Activated naive CD4-positive, alpha-beta T cell treated with anti-CD3 and anti-CD28 coated beads, Interleukin-2, amount 10 ng/mL, durations not matched to agents 7 days and 5 days (primary cell): ENCODE data around the gene ZNF514.
"Not testable (repeated sequence)": the region's sequence is repeated elsewhere in the genome, so short reads cannot be mapped to it uniquely, and the experiment has no call there.

Source experiments
- CTCF ChIA-PET: fragments of 350-600 bp; sonication (Branson Sonifier 250); formaldehyde crosslinking; loops from one replicate; lab custom pipeline; 2021; ENCODE audit warnings: antibody characterized with exemption; lab: Charles Lee
- DNase-seq: peaks from one replicate; pipeline ENCODE4 v3.0.0-alpha.2; 2020
- H3K27ac Mint-ChIP-seq: one replicate; pipeline ENCODE4 v1.8.0; 2021; ENCODE audit warnings: mild to moderate bottlenecking, moderate library complexity, mixed read lengths
- H3K27me3 Mint-ChIP-seq: one replicate; pipeline ENCODE4 v1.8.0; 2021; ENCODE audit warnings: mild to moderate bottlenecking, mixed read lengths
- H3K36me3 Mint-ChIP-seq: one replicate; pipeline ENCODE4 v1.8.0; 2021; ENCODE audit warnings: mixed read lengths
- H3K4me1 Mint-ChIP-seq: one replicate; pipeline ENCODE4 v1.8.0; 2021; ENCODE audit warnings: mixed read lengths
- H3K4me3 Mint-ChIP-seq: one replicate; pipeline ENCODE4 v1.8.0; 2021; ENCODE audit warnings: mild to moderate bottlenecking, moderate library complexity, mixed read lengths
- H3K9me3 Mint-ChIP-seq: one replicate; pipeline ENCODE4 v1.8.0; 2021; ENCODE audit warnings: mixed read lengths

Gene ZNF514

GRCh38 chr2:95159690-95160449 is at the start of gene ZNF514:
Gene ZNF514, minus strand, starts transcription at chr2:95159848. Its CDS starts 6,595 bp downstream, at chr2:95153253.
- peaks cover 26% of the 10 kb centered on the region for H3K4me1 Mint-ChIP-seq
- CTCF ChIA-PET: interaction anchor here (1.2 to 1.4 kb wide), 2 partner anchors 136 to 137 kb away, joined by 3 to 5 read pairs; no protein-coding TSS in a partner anchor
- H3K27ac Mint-ChIP-seq: peak within 1 kb of the TSS; percentile 82
- DNase-seq: peak; percentile 83
- no peaks in the 10 kb centered on the region for H3K27me3 Mint-ChIP-seq
- H3K4me3 Mint-ChIP-seq: peak within 1 kb of the TSS; percentile 84
- H3K9me3 Mint-ChIP-seq: peaks cover 17% of the 10 kb centered on the region
- H3K36me3 Mint-ChIP-seq: peaks cover 28% of the 10 kb centered on the region

- H3K36me3 Mint-ChIP-seq: peaks cover 36% of the 10 kb centered on the region
- DNase-seq: no peak
- peak overlapping the region; percentile 88 for H3K4me3 Mint-ChIP-seq
- no peaks in the 10 kb centered on the region for H3K27me3 Mint-ChIP-seq
- no peak overlapping the region for H3K27ac Mint-ChIP-seq
- CTCF ChIA-PET: no interaction called here
- peaks cover 38% of the 10 kb centered on the region for H3K9me3 Mint-ChIP-seq
- peaks cover 19% of the 10 kb centered on the region for H3K4me1 Mint-ChIP-seq
Observed at GRCh38 chr2:95208106-95208505, 48.5 kb upstream of the ZNF514 start.

DNA sequence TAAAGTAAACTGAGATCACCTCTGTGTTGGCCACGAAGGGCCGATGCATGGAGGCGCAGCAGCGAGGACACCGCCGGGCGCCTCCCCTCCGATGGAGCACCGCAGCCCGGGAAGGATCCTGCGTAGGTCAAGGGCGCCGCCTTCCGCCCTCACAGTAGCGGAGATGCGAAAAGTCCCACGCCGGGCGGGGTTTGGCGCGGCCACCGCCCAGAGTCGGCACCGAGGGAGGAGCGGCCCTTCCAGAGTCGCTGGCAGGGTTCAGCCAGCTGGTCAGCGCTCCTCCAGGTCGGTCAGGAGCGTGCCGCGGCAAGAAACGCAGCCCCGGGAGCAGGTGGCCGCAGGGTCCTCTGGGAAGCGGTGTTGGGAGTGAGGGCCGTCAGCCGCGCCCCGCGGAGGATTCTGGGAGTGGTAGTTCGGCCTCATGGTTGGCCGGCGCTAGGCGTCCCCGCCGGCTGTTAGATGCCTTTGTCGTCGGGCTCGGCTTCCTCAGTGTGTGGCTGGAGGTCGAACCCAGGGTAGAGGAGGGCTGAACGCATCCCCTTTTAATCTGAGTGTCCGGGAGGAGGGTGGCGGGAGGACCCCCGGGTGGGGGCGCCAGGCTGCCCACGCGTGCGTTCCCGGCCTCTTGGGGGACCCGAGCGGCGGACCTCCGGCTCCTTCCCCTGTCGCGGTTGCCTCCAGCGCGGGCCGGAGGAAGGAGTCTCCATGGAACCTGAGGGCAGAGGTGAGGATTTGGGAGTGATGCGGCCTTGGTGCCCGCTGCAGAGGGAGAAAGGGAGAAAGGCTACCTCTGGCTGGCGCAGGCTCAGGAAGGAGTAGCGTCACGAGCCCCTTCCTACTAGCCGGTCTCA is 47.7 kb upstream of the ZNF514 start, which contains the start of gene ZNF892:
TSS of gene ZNF892 (plus strand) at position 411 of the 851 bp plus-strand sequence. CDS start at position 706, 295 bp downstream.
- peak; percentile 86 for DNase-seq
- H3K27ac Mint-ChIP-seq: peak within 1 kb of the TSS; percentile 64
- no peaks in the 10 kb centered on the region for H3K27me3 Mint-ChIP-seq
- peaks cover 30% of the 10 kb centered on the region for H3K36me3 Mint-ChIP-seq
- H3K4me3 Mint-ChIP-seq: peak within 1 kb of the TSS; percentile 88
- peaks cover 32% of the 10 kb centered on the region for H3K9me3 Mint-ChIP-seq
- CTCF ChIA-PET: no interaction called here
- H3K4me1 Mint-ChIP-seq: peaks cover 19% of the 10 kb centered on the region

DNA sequence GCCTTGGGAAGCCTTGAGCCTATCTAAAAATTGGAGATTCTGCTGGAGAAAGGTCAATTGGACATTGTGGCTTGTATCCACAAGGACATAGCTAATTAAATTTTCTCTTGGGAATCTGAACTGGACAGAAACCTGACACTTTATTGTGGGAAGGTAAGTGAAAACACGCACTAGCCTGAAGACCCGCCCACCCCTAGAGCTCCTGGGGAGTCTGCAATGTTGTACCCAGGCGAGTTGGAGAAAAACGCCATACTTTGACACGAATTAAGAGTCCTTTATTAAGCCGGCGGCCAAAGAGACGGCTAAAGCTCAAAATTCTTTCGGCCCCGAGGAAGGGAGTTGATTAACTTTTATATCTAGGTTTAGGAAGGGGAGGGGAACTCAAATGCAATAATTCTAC is 46.4 kb upstream of the ZNF514 start:
- H3K4me1 Mint-ChIP-seq: peaks cover 19% of the 10 kb centered on the region
- peaks cover 24% of the 10 kb centered on the region for H3K9me3 Mint-ChIP-seq
- peaks cover 20% of the 10 kb centered on the region for H3K36me3 Mint-ChIP-seq
- H3K4me3 Mint-ChIP-seq: peak overlapping the region; percentile 88
- no peak for DNase-seq
- H3K27ac Mint-ChIP-seq: no peak overlapping the region
- H3K27me3 Mint-ChIP-seq: no peaks in the 10 kb centered on the region
- CTCF ChIA-PET: interaction anchor here (1.5 kb wide), 2 partner anchors 130 to 182 kb away, joined by 3 to 4 read pairs; no protein-coding TSS in a partner anchor

DNA sequence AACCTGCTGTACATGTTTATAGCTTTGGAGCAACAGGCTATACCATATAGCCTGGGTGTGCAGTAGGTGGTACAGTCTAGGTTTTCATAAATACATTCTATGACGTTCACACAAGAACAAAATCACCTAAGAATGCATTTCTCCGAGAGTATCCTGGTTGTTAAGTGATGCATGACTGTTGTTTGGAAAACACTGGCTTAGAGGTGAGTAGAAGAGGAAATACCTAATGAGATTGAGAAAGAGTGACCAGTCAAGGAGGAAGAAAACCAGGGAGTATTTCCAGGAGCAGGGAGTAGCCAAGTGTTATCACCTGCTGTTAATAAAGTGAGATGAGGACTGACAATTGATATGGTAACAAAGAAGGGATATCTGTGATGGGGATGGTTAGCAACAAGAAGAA is 44.7 kb upstream of the ZNF514 start:
- no peak overlapping the region for H3K4me3 Mint-ChIP-seq
- CTCF ChIA-PET: no interaction called here
- no peak overlapping the region for H3K27ac Mint-ChIP-seq
- H3K27me3 Mint-ChIP-seq: no peaks in the 10 kb centered on the region
- DNase-seq: no peak
- peaks cover 10% of the 10 kb centered on the region for H3K36me3 Mint-ChIP-seq
- peaks cover 17% of the 10 kb centered on the region for H3K9me3 Mint-ChIP-seq
- H3K4me1 Mint-ChIP-seq: peaks cover 19% of the 10 kb centered on the region

GRCh38 chr2:95203911-95204310 is 44.3 kb upstream of the ZNF514 start:
- peaks cover 5% of the 10 kb centered on the region for H3K27me3 Mint-ChIP-seq
- no peak overlapping the region for H3K4me3 Mint-ChIP-seq
- CTCF ChIA-PET: no interaction called here
- H3K27ac Mint-ChIP-seq: no peak overlapping the region
- peaks cover 5% of the 10 kb centered on the region for H3K36me3 Mint-ChIP-seq
- peaks cover 12% of the 10 kb centered on the region for H3K9me3 Mint-ChIP-seq
- no peak for DNase-seq
- peaks cover 19% of the 10 kb centered on the region for H3K4me1 Mint-ChIP-seq

DNA sequence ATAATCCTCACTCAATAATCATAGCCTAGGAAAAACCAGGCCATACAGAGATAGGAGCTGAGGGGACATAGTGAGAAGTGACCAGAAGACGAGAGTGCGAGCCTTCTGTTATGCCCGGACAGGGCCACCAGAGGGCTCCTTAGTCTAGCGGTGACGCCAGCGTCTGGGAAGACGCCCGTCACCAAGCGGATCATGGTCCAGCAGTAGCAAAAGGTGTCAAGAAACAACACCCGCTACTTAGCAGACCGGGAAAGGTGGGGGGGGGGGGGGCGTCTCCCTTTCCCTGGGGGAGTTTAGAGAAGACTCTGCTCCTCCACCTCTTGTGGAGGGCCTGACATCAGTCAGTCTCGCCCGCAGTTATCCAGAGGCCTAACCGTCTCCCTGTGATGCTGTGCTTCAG is 33.3 kb upstream of the ZNF514 start:
- peaks cover 12% of the 10 kb centered on the region for H3K27me3 Mint-ChIP-seq
- H3K4me3 Mint-ChIP-seq, H3K36me3 Mint-ChIP-seq, H3K9me3 Mint-ChIP-seq, CTCF ChIA-PET, H3K27ac Mint-ChIP-seq, H3K4me1 Mint-ChIP-seq: not testable (repeated sequence)
- peak; percentile 57 for DNase-seq

DNA sequence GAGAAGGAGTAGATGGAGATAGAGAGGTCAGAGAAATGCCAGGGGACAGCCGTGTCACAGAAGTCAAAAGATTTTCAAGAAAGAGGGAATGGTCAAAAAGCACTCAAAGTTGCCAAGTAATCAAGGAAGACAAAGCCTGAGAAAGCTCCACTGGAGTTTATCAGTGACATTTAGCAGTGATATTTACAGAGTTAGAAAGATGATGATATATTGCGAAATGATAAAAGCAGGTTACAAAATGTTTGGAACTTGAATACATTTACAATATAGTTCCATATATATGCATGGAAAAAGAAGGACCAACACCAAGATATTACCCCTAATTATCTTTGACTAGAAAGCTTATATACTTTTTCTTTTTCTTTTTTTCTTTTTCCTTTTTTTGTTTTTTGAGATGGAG is 26.3 kb upstream of the ZNF514 start:
- CTCF ChIA-PET: interaction anchor here (1.0 kb wide), 1 partner anchor 45 kb away, joined by 3 read pairs; no protein-coding TSS in a partner anchor
- Mint-ChIP-seq H3K36me3 (peaks cover 29% of the 10 kb centered on the region), H3K4me1 (no peaks in the 10 kb centered on the region), H3K9me3 (peaks cover 36% of the 10 kb centered on the region), H3K27ac (no peak overlapping the region), H3K4me3 (no peak overlapping the region), H3K27me3 (peaks cover 5% of the 10 kb centered on the region)
- DNase-seq: no peak

DNA sequence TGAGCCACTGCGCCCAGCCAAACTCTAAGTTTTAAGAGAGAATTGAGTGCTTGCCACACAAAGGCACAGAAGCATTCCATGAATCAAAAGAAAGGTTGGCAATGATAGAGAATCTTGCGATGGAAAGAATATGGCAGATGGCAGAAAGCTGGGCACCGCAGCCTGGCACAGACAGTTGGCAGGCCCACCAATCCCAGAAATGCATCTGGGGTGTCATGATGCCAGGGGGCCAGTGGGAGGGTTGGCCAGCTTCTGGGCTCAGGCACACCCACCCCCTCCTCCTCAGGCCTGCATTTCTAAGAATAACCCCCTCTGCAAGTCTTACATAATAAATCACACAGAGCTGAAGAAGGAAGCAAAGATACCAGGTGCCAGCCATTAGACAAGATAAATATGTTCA is 25.5 kb upstream of the ZNF514 start:
- Mint-ChIP-seq H3K4me3 (no peak overlapping the region), H3K4me1 (no peaks in the 10 kb centered on the region), H3K9me3 (peaks cover 39% of the 10 kb centered on the region), H3K27ac (no peak overlapping the region), H3K36me3 (peaks cover 35% of the 10 kb centered on the region), H3K27me3 (peaks cover 4% of the 10 kb centered on the region)
- no peak for DNase-seq
- CTCF ChIA-PET: no interaction called here

DNA sequence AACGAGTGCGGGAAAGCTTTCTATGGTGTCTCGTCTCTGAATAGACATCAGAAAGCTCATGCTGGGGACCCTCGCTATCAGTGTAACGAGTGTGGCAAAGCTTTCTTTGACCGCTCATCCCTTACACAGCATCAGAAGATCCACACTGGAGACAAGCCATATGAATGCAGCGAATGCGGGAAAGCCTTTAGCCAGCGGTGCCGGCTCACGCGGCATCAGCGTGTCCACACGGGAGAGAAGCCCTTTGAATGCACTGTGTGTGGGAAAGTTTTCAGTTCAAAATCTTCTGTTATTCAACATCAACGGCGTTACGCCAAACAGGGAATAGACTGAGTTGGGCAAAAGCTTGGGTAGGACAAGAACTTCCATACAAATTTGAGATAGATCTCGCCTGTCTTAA is 22.1 kb upstream of the ZNF514 start:
- DNase-seq: no peak
- no peaks in the 10 kb centered on the region for H3K4me1 Mint-ChIP-seq
- peaks cover 63% of the 10 kb centered on the region for H3K36me3 Mint-ChIP-seq
- H3K9me3 Mint-ChIP-seq: peaks cover 48% of the 10 kb centered on the region
- CTCF ChIA-PET: no interaction called here
- no peak overlapping the region for H3K4me3 Mint-ChIP-seq
- no peak overlapping the region for H3K27ac Mint-ChIP-seq
- H3K27me3 Mint-ChIP-seq: no peaks in the 10 kb centered on the region

- Mint-ChIP-seq H3K4me1 (no peaks in the 10 kb centered on the region), H3K36me3 (peaks cover 67% of the 10 kb centered on the region), H3K27me3 (no peaks in the 10 kb centered on the region), H3K9me3 (peaks cover 41% of the 10 kb centered on the region), H3K27ac (no peak overlapping the region), H3K4me3 (no peak overlapping the region)
- no peak for DNase-seq
- CTCF ChIA-PET: interaction anchor here (1.5 kb wide), 1 partner anchor 11 kb away, joined by 3 read pairs; no protein-coding TSS in a partner anchor
Observed at GRCh38 chr2:95179451-95179850, 19.8 kb upstream of the ZNF514 start.

DNA sequence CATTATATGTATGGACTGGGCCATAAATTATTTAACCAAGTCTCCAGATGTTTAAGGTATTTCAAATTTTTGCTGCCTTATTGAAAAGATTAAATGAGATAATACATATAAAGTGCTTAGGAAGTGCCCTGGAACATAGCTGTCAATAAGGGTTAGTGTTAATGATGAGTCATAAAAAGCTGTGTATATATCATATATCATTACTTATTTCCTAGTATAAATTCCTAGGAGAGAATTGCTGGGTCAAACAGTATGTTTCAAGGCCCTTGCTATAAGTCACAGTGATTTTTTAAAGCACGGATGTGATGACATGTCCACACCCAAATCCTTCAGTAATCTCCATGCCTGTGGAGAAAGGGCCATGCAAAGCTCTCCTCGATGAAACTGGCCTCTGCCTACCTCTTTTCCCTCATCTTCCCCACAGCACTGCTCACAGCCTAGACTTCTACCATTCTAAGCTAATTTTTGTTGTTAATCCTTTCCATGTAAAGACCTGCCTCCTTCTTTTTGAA is 14.4 kb upstream of the ZNF514 start:
- CTCF ChIA-PET: no interaction called here

DNA sequence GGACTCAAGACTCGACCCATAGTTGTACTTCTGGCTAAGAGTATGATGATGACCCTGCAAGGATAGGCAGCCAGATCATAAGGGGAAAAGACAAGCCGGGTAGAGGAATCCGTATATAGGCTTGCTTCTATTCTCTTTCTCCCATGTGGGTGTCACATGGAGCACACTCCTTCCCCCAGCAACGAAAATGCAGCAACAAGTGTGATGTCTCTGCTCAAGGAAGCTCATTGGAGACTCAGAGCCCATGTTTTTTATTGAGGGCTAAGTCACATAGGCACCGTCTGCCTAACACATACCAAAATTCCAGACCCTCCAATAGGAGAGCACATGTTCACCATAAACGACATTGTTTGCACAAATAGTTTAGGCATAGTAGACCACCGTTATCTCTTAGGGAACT is 12.3 kb upstream of the ZNF514 start:
- Mint-ChIP-seq H3K27me3 (no peaks in the 10 kb centered on the region), H3K4me1 (peaks cover 6% of the 10 kb centered on the region), H3K27ac (no peak overlapping the region), H3K36me3 (peaks cover 8% of the 10 kb centered on the region), H3K4me3 (no peak overlapping the region), H3K9me3 (peaks cover 9% of the 10 kb centered on the region)
- DNase-seq: no peak
- CTCF ChIA-PET: no interaction called here

More for the DNA sequence above, 14.4 kb upstream of the ZNF514 start:
- no peak overlapping the region for H3K4me3 Mint-ChIP-seq
- no peak overlapping the region for H3K27ac Mint-ChIP-seq
- DNase-seq: no peak
- H3K9me3 Mint-ChIP-seq: peaks cover 10% of the 10 kb centered on the region
- H3K36me3 Mint-ChIP-seq: peaks cover 26% of the 10 kb centered on the region
- H3K4me1 Mint-ChIP-seq: peaks cover 6% of the 10 kb centered on the region
- no peaks in the 10 kb centered on the region for H3K27me3 Mint-ChIP-seq
